ENCODE data around the gene ZC3H7A.

ZC3H7A gene

GRCh38 chr16:11799509-11800381 is 2.7 kb upstream of the ZC3H7A start:
- no peak overlapping the region for H3K27ac ChIP-seq (ENCODE audit: low read length)
- no peaks in the 10 kb centered on the region for H3K27me3 ChIP-seq (ENCODE audit: low read depth, low read length)
- peaks cover 4 to 28% of the 10 kb centered on the region in 2 donors for H3K4me1 ChIP-seq (ENCODE audit: control insufficient read depth in 1 of 2, insufficient read depth in 2 of 2, low read length in 2 of 2)
- no peaks in the 10 kb centered on the region for H3K9me3 ChIP-seq (ENCODE audit: control insufficient read depth in 1 of 2, low read length in 2 of 2)
- peaks cover 0 to 5% of the 10 kb centered on the region in 2 donors for H3K36me3 ChIP-seq (ENCODE audit: control insufficient read depth in 1 of 2, insufficient read depth in 2 of 2, low read length in 2 of 2)
- H3K4me3 ChIP-seq (ENCODE audit: low read depth in 1 of 2, low read length in 2 of 2): no peak overlapping the region

DNA sequence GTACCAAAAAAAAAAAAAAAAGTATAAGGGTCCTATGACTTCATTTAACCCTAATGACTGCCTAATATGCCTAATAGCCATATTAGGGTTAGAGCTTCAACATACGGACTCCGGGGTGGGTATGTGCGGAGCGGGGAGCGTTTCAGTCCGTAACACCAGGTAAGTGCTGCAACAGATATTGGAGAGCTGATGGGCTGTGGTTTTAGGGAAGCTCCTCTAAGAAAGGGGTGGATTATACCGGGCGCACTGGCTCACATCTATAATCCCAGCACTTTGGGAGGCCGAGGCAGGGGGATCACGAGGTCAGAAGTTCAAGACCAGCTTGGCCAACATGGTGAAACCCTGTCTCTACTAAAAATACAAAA is 1.9 kb upstream of the ZC3H7A start:
- no peaks in the 10 kb centered on the region for H3K9me3 ChIP-seq (ENCODE audit: control insufficient read depth in 1 of 2, low read length in 2 of 2)
- no peak overlapping the region for H3K27ac ChIP-seq (ENCODE audit: low read length)
- peaks cover 0 to 5% of the 10 kb centered on the region in 2 donors for H3K36me3 ChIP-seq (ENCODE audit: control insufficient read depth in 1 of 2, insufficient read depth in 2 of 2, low read length in 2 of 2)
- peaks cover 8 to 35% of the 10 kb centered on the region in 2 donors for H3K4me1 ChIP-seq (ENCODE audit: control insufficient read depth in 1 of 2, insufficient read depth in 2 of 2, low read length in 2 of 2)
- H3K27me3 ChIP-seq (ENCODE audit: low read depth, low read length): no peaks in the 10 kb centered on the region
- H3K4me3 ChIP-seq (ENCODE audit: low read depth in 1 of 2, low read length in 2 of 2): no peak overlapping the region

DNA sequence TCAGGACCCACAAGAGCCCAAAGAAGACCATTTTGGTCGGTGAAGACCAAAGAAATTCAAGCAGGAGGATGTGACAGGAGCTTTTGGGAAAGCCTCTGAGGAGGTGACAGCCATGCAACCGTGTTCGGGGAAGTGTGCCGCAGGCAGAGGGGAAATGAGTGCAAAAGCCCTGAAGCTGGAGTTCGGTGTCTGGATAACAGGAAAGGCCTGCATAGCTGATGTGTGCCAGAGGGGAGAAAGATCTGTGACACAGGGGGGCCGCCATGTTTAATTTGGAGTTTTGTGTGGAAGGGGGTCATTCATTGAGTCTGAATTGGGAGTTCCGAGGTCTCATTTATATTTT is 870 bp upstream of the ZC3H7A start:
- H3K4me3 ChIP-seq (ENCODE audit: low read depth in 1 of 2, low read length in 2 of 2): peak overlapping the region; percentile 82 to 92
- peak overlapping the region; percentile 99 for H3K27ac ChIP-seq (ENCODE audit: low read length)
- no peaks in the 10 kb centered on the region for H3K27me3 ChIP-seq (ENCODE audit: low read depth, low read length)
- peaks cover 0 to 5% of the 10 kb centered on the region in 2 donors for H3K36me3 ChIP-seq (ENCODE audit: control insufficient read depth in 1 of 2, insufficient read depth in 2 of 2, low read length in 2 of 2)
- no peaks in the 10 kb centered on the region for H3K9me3 ChIP-seq (ENCODE audit: control insufficient read depth in 1 of 2, low read length in 2 of 2)
- peaks cover 13 to 45% of the 10 kb centered on the region in 2 donors for H3K4me1 ChIP-seq (ENCODE audit: control insufficient read depth in 1 of 2, insufficient read depth in 2 of 2, low read length in 2 of 2)

GRCh38 chr16:11796227-11797165 is 562 bp downstream of the ZC3H7A start:
- Histone ChIP-seq H3K4me3 (ENCODE audit: low read depth in 1 of 2, low read length in 2 of 2) (peak overlapping the region; percentile 70 to 81), H3K36me3 (ENCODE audit: control insufficient read depth in 1 of 2, insufficient read depth in 2 of 2, low read length in 2 of 2) (peaks cover 0 to 5% of the 10 kb centered on the region in 2 donors), H3K9me3 (ENCODE audit: control insufficient read depth in 1 of 2, low read length in 2 of 2) (no peaks in the 10 kb centered on the region), H3K4me1 (ENCODE audit: control insufficient read depth in 1 of 2, insufficient read depth in 2 of 2, low read length in 2 of 2) (peaks cover 24 to 59% of the 10 kb centered on the region in 2 donors), H3K27ac (ENCODE audit: low read length) (peak overlapping the region; percentile 93), H3K27me3 (ENCODE audit: low read depth, low read length) (no peaks in the 10 kb centered on the region)

DNA sequence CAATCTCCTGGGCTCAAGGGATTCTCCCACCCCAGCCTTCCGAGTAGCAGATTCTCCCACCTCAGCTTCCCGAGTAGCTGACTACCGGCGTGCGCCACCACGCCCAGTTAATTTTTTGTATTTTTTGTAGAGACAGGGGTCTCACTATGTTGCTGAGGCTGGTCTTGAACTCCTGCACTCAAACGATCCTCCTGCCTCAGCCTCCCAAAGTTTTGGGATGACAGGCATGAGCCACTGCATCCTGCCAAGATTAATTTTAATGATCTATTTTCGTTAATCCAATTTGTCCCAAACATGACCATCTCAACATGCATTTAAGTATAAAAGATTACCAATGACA is 1.2 kb downstream of the ZC3H7A start:
- peak overlapping the region; percentile 93 for H3K27ac ChIP-seq (ENCODE audit: low read length)
- peaks cover 28 to 63% of the 10 kb centered on the region in 2 donors for H3K4me1 ChIP-seq (ENCODE audit: control insufficient read depth in 1 of 2, insufficient read depth in 2 of 2, low read length in 2 of 2)

DNA sequence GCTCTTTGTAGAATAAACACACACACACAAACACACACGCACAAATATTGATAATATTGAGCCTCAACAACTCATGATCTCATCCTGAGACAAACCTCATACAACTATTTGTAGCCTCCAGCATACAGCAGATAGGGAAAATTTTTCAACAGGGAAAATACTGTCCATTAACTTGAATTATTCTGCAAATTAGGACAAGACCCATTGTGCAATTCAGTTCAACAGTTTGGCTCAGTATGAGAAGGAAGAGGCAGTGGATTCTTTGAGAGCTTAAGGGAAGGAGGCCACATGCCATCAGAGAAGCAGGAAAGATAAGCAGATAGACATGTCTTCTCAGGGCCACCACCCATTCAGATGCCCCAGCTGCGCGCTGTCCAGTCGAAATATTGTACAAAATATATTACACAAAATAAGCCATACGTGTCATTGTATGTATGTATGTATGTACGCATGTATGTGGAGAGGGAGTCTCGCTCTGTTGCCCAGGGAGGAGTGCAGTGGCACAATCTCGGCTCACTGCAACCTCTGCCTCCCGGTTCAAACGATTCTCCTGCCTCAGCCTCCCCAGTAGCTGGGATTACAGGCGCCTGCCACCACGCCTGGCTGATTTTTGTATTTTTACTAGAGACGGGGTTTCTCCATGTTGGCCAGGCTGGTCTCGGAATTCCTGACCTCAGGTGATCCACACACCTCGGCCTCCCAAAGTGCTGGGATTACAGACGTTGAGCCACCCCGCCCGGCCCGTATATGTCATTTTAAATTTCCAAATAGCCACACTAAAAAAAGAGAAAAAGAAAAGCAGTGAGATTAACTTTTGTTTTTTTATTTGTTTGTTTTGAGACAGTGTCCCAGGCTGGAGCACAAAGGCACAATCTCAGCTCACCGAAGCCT is 1.8 kb downstream of the ZC3H7A start:
- peaks cover 28 to 63% of the 10 kb centered on the region in 2 donors for H3K4me1 ChIP-seq (ENCODE audit: control insufficient read depth in 1 of 2, insufficient read depth in 2 of 2, low read length in 2 of 2)

More for the DNA sequence above, 1.2 kb downstream of the ZC3H7A start:
- H3K4me3 ChIP-seq (ENCODE audit: low read depth in 1 of 2, low read length in 2 of 2): peak overlapping the region; percentile 70 to 81
- H3K27me3 ChIP-seq (ENCODE audit: low read depth, low read length): no peaks in the 10 kb centered on the region
- H3K36me3 ChIP-seq (ENCODE audit: control insufficient read depth in 1 of 2, insufficient read depth in 2 of 2, low read length in 2 of 2): peaks cover 0 to 5% of the 10 kb centered on the region in 2 donors
- no peaks in the 10 kb centered on the region for H3K9me3 ChIP-seq (ENCODE audit: control insufficient read depth in 1 of 2, low read length in 2 of 2)

GRCh38 chr16:11794447-11794846 is 2.6 kb downstream of the ZC3H7A start:
- Histone ChIP-seq H3K4me1 (ENCODE audit: control insufficient read depth in 1 of 2, insufficient read depth in 2 of 2, low read length in 2 of 2) (peaks cover 28 to 63% of the 10 kb centered on the region in 2 donors), H3K4me3 (ENCODE audit: low read depth in 1 of 2, low read length in 2 of 2) (no peak overlapping the region), H3K27ac (ENCODE audit: low read length) (peak overlapping the region; percentile 12), H3K36me3 (ENCODE audit: control insufficient read depth in 1 of 2, insufficient read depth in 2 of 2, low read length in 2 of 2) (peaks cover 3 to 5% of the 10 kb centered on the region in 2 donors), H3K9me3 (ENCODE audit: control insufficient read depth in 1 of 2, low read length in 2 of 2) (no peaks in the 10 kb centered on the region), H3K27me3 (ENCODE audit: low read depth, low read length) (no peaks in the 10 kb centered on the region)

More for the DNA sequence above, 1.8 kb downstream of the ZC3H7A start:
- Histone ChIP-seq H3K4me3 (ENCODE audit: low read depth in 1 of 2, low read length in 2 of 2) (peak overlapping the region; percentile 70 to 81), H3K36me3 (ENCODE audit: control insufficient read depth in 1 of 2, insufficient read depth in 2 of 2, low read length in 2 of 2) (peaks cover 2 to 5% of the 10 kb centered on the region in 2 donors), H3K9me3 (ENCODE audit: control insufficient read depth in 1 of 2, low read length in 2 of 2) (no peaks in the 10 kb centered on the region), H3K27ac (ENCODE audit: low read length) (peak overlapping the region; percentile 93), H3K27me3 (ENCODE audit: low read depth, low read length) (no peaks in the 10 kb centered on the region)

DNA sequence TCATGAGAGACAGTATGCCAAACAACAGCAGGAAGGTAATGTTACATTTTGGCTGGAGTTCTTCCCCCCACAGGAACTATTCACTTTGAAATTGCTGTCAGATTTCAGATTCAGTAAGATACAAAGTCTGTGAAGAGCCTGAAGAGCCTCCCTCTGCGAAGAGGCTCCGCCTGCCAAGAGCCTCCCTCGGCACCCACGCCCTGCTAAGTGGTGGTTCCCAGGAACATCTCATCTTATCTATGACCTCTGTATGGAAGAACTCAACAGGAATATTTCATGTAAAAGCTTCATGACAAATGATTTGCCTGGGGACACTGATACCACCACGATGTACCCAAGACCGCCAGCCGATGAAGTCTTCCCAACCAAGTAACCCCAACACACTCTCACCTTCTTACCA is 3.2 kb downstream of the ZC3H7A start:
- no peak overlapping the region for H3K4me3 ChIP-seq (ENCODE audit: low read depth in 1 of 2, low read length in 2 of 2)
- peaks cover 3 to 5% of the 10 kb centered on the region in 2 donors for H3K36me3 ChIP-seq (ENCODE audit: control insufficient read depth in 1 of 2, insufficient read depth in 2 of 2, low read length in 2 of 2)
- H3K9me3 ChIP-seq (ENCODE audit: control insufficient read depth in 1 of 2, low read length in 2 of 2): no peaks in the 10 kb centered on the region
- peaks cover 28 to 59% of the 10 kb centered on the region in 2 donors for H3K4me1 ChIP-seq (ENCODE audit: control insufficient read depth in 1 of 2, insufficient read depth in 2 of 2, low read length in 2 of 2)
- H3K27me3 ChIP-seq (ENCODE audit: low read depth, low read length): no peaks in the 10 kb centered on the region
- peak overlapping the region; percentile 35 for H3K27ac ChIP-seq (ENCODE audit: low read length)

DNA sequence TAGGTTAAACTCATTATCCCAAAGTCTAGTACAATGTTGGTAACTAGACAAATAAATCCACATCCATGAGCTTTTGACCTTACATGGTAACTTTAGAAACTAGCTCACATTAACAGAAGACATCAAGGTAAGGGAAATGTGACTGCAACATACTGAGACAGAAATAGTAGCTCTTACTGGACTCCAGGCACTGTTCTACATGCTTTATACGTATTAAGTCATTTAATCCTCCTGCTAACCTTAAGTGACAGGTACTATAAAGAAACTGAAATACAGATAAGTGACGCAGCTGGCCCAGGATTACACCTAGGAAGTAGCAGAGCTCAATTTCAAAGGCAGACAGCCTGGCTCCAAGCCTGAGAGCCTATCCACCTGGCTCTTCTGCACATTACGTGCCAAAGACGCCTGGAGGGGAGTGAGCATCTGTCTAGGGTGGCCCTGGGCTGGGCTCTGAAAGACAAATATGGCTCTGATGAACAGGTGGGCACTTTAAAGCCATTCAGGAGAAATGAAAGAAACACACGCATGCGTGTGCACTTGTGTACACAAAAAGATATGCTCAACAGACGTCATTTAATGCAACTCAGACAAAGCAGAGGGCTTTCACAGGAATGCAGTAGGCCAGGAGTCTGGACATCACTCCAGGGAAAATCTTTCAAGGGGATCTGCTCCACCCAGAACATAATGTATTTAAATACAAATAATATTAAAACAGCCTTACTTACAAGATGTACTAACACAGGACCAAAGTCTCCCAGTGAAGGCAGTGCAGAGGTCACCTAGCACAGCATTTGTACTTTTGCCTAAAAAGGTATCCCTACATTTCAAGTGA is 4.4 kb downstream of the ZC3H7A start:
- H3K27ac ChIP-seq (ENCODE audit: low read length): peak overlapping the region; percentile 35
- H3K4me3 ChIP-seq (ENCODE audit: low read depth in 1 of 2, low read length in 2 of 2): no peak overlapping the region
- peaks cover 28 to 51% of the 10 kb centered on the region in 2 donors for H3K4me1 ChIP-seq (ENCODE audit: control insufficient read depth in 1 of 2, insufficient read depth in 2 of 2, low read length in 2 of 2)
- no peaks in the 10 kb centered on the region for H3K27me3 ChIP-seq (ENCODE audit: low read depth, low read length)
- H3K36me3 ChIP-seq (ENCODE audit: control insufficient read depth in 1 of 2, insufficient read depth in 2 of 2, low read length in 2 of 2): peaks cover 2 to 3% of the 10 kb centered on the region in 2 donors
- no peaks in the 10 kb centered on the region for H3K9me3 ChIP-seq (ENCODE audit: control insufficient read depth in 1 of 2, low read length in 2 of 2)
